Neuronal stem cell (in vitro differentiated cells): Measurements from ENCODE around the gene CDKL4.

Source experiments
- DNase-seq: peaks from one replicate; pipeline ENCODE4 v3.0.0-alpha.2; 2013; ENCODE audit warnings: low spot score
- H2AFZ ChIP-seq: one replicate; pipeline ENCODE4 v1.6.1; 2013; ENCODE audit warnings: mild to moderate bottlenecking, low read length, inconsistent platforms
- H2AK5ac ChIP-seq: 2 replicates; pipeline ENCODE4 v1.6.1; 2013; ENCODE audit warnings: low read depth, mild to moderate bottlenecking, inconsistent platforms, low read length, moderate library complexity, mixed read lengths
- H2BK120ac ChIP-seq: 2 replicates; pipeline ENCODE4 v1.6.1; 2013; ENCODE audit warnings: low read depth, mild to moderate bottlenecking, inconsistent platforms, low read length, moderate library complexity, mixed read lengths
- H2BK12ac ChIP-seq: one replicate; pipeline ENCODE4 v1.6.1; 2013; ENCODE audit warnings: low read length, inconsistent platforms
- H2BK15ac ChIP-seq: 2 replicates; pipeline ENCODE4 v1.6.1; 2013; ENCODE audit warnings: mild to moderate bottlenecking, low read length, inconsistent platforms, mixed read lengths
- H2BK5ac ChIP-seq: one replicate; pipeline ENCODE4 v1.6.1; 2013; ENCODE audit warnings: inconsistent platforms, mild to moderate bottlenecking, low read length, moderate library complexity
- H3K14ac ChIP-seq: one replicate; pipeline ENCODE4 v1.6.1; 2013; ENCODE audit warnings: low read length, inconsistent platforms
- H3K18ac ChIP-seq: 2 replicates; pipeline ENCODE4 v1.6.1; 2013; ENCODE audit warnings: low read length, inconsistent platforms
- H3K23ac ChIP-seq: 2 replicates; pipeline ENCODE4 v1.6.1; 2013; ENCODE audit warnings: low read depth, mild to moderate bottlenecking, mixed read lengths, low read length, inconsistent platforms; ENCODE audit not compliant: poor library complexity
- H3K27ac ChIP-seq: replicated peaks from 3 replicates; pipeline ENCODE4 v1.5.1; 2013; ENCODE audit warnings: low read length, inconsistent platforms
- H3K27me3 ChIP-seq, 3 experiments: 2 replicates each; pipeline ENCODE4 v1.6.1; 2013; ENCODE audit warnings: low read length in 3 of 3, mild to moderate bottlenecking in 2 of 3, inconsistent platforms in 1 of 3, low read depth in 1 of 3, mixed read lengths in 1 of 3, moderate library complexity in 1 of 3; ENCODE audit not compliant: control insufficient read depth in 3 of 3, insufficient read depth in 3 of 3
- H3K36me3 ChIP-seq, 2 donors: replicated peaks in 1 of 2; 2 replicates each; pipeline ENCODE4 v1.6.1; 2013; ENCODE audit warnings: low read length in 2 of 2; ENCODE audit not compliant: control insufficient read depth in 2 of 2, insufficient read depth in 2 of 2
- H3K4ac ChIP-seq: 2 replicates; pipeline ENCODE4 v1.6.1; 2013; ENCODE audit warnings: inconsistent platforms, mild to moderate bottlenecking, low read length, moderate library complexity
- H3K4me1 ChIP-seq, 2 donors: 1 replicate in 1 of 2; 2 replicates in 1 of 2; pipeline ENCODE4 v1.6.1; 2013; ENCODE audit warnings: low read length in 2 of 2, low read depth in 1 of 2; ENCODE audit not compliant: control insufficient read depth in 2 of 2, insufficient read depth in 1 of 2
- H3K4me2 ChIP-seq: one replicate; pipeline ENCODE4 v1.6.1; 2013; ENCODE audit warnings: mild to moderate bottlenecking, low read length, inconsistent platforms; ENCODE audit not compliant: insufficient read depth, poor library complexity, severe bottlenecking
- H3K4me3 ChIP-seq, 2 donors: 2 replicates each; pipeline ENCODE4 v1.5.1; 2013; ENCODE audit warnings: low read length in 2 of 2, mild to moderate bottlenecking in 2 of 2, inconsistent platforms in 1 of 2, moderate library complexity in 1 of 2
- H3K79me1 ChIP-seq: one replicate; pipeline ENCODE4 v1.6.1; 2013; ENCODE audit warnings: low read depth, mild to moderate bottlenecking, inconsistent platforms, low read length, moderate library complexity
- H3K9ac ChIP-seq: one replicate; pipeline ENCODE4 v1.6.1; 2013; ENCODE audit warnings: mild to moderate bottlenecking, low read depth, low read length, inconsistent platforms; ENCODE audit not compliant: poor library complexity
- H3K9me3 ChIP-seq, 2 donors: replicated peaks in 1 of 2; 2 replicates each; pipeline versions ENCODE3 to v1.6.1; 2013; ENCODE audit warnings: low read length in 2 of 2, mild to moderate bottlenecking in 2 of 2, inconsistent platforms in 1 of 2, low read depth in 1 of 2, mixed read lengths in 1 of 2, moderate library complexity in 1 of 2; ENCODE audit not compliant: control insufficient read depth in 2 of 2, insufficient read depth in 1 of 2
- H4K8ac ChIP-seq: one replicate; pipeline ENCODE4 v1.6.1; 2013; ENCODE audit warnings: low read depth, mild to moderate bottlenecking, inconsistent platforms, low read length, moderate library complexity
- H4K91ac ChIP-seq: one replicate; pipeline ENCODE4 v1.6.1; 2013; ENCODE audit warnings: low read length, low read depth, mild to moderate bottlenecking, inconsistent platforms; ENCODE audit not compliant: poor library complexity
- WGBS, 2 donors: extraction: QIAGEN DNeasy Blood & Tissue Kit; methylation state at CpG; one replicate each; pipeline ENCODE4 v1.1.7; 2013; ENCODE audit warnings: missing lambda C conversion rate in 2 of 2, mixed read lengths in 1 of 2; ENCODE audit not compliant: insufficient read length in 2 of 2, insufficient replicate concordance in 1 of 2; ENCODE audit errors: extremely low coverage in 2 of 2; 5-methylcytosine and 5-hydroxymethylcytosine counted together

CDKL4 gene

DNA sequence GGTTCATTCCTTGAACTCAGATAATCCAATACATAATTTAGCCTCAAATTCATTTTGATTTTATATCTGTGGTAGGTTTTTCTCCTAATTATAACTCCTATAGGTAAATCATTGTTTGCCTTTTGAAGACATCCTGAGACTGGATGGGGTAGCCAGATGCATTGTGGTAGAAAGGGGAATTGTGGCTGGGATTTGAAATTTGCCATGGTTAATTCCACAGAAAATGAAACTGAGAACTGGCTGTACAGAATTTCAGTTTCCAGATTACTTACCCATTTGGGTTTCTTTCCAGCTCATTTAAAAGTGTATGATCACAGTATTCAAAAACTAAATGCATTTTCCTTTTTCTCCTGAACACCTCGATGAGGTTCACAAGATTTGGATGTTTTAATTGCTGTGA, 18.2 kb downstream of the CDKL4 start:
- no peak for DNase-seq
- H3K9me3 ChIP-seq, result no peaks in the 10 kb centered on the region
- no peaks in the 10 kb centered on the region for H3K79me1 ChIP-seq
- no peaks in the 10 kb centered on the region for H3K36me3 ChIP-seq
- no peak overlapping the region for H2BK12ac ChIP-seq
- WGBS, 2 donors, result no CpG with 5 or more reads among the region's 1 CpG
- no peak overlapping the region for H4K8ac ChIP-seq
- no peak overlapping the region for H3K4ac ChIP-seq
- no peak overlapping the region for H3K23ac ChIP-seq
- peaks cover 0 to 2% of the 10 kb centered on the region in 2 donors for H3K4me1 ChIP-seq
- H4K91ac ChIP-seq, result no peak overlapping the region
- no peak overlapping the region for H2BK5ac ChIP-seq
- no peak overlapping the region for H3K4me3 ChIP-seq
- no peaks in the 10 kb centered on the region for H3K27me3 ChIP-seq
- H3K14ac ChIP-seq, result no peak overlapping the region
- no peak overlapping the region for H3K18ac ChIP-seq
- no peak overlapping the region for H2BK120ac ChIP-seq
- H2AFZ ChIP-seq, result no peak overlapping the region
- H3K27ac ChIP-seq, result no peak overlapping the region
- no peak overlapping the region for H3K9ac ChIP-seq
- no peak overlapping the region for H2BK15ac ChIP-seq
- no peak overlapping the region for H3K4me2 ChIP-seq
- no peak overlapping the region for H2AK5ac ChIP-seq

- Histone ChIP-seq H3K9me3 (no peaks in the 10 kb centered on the region), H3K14ac (no peak overlapping the region)
- WGBS, 2 donors, result no CpG with 5 or more reads among the region's 1 CpG
These were observed 19.9 kb downstream of the CDKL4 start for GRCh38 chr2:39223909-39224308.

GRCh38 chr2:39221459-39221858, 22.3 kb downstream of the CDKL4 start:
- H2BK5ac ChIP-seq, result no peak overlapping the region
- no peaks in the 10 kb centered on the region for H3K36me3 ChIP-seq
- H2AK5ac ChIP-seq, result no peak overlapping the region
- no peak overlapping the region for H4K8ac ChIP-seq
- H3K23ac ChIP-seq, result no peak overlapping the region
- H3K9me3 ChIP-seq, result no peaks in the 10 kb centered on the region
- no CpG with 5 or more reads among the region's 3 CpGs for WGBS, 2 donors
- H3K14ac ChIP-seq, result no peak overlapping the region
- H3K4me1 ChIP-seq, result peaks cover 0 to 2% of the 10 kb centered on the region in 2 donors
- H2BK15ac ChIP-seq, result no peak overlapping the region
- H3K27me3 ChIP-seq, result no peaks in the 10 kb centered on the region
- no peak overlapping the region for H3K4ac ChIP-seq
- no peak overlapping the region for H2BK120ac ChIP-seq
- no peak overlapping the region for H2AFZ ChIP-seq
- no peak for DNase-seq
- no peak overlapping the region for H3K27ac ChIP-seq
- H3K4me2 ChIP-seq, result no peak overlapping the region
- no peaks in the 10 kb centered on the region for H3K79me1 ChIP-seq
- no peak overlapping the region for H3K18ac ChIP-seq
- H4K91ac ChIP-seq, result no peak overlapping the region
- H3K4me3 ChIP-seq, result no peak overlapping the region
- no peak overlapping the region for H3K9ac ChIP-seq
- no peak overlapping the region for H2BK12ac ChIP-seq

More at GRCh38 chr2:39223909-39224308, 19.9 kb downstream of the CDKL4 start:
- no peak for DNase-seq
- no peak overlapping the region for H2BK120ac ChIP-seq
- no peak overlapping the region for H2AK5ac ChIP-seq
- no peak overlapping the region for H4K8ac ChIP-seq
- H3K9ac ChIP-seq, result no peak overlapping the region
- H2AFZ ChIP-seq, result no peak overlapping the region
- no peak overlapping the region for H3K18ac ChIP-seq
- no peaks in the 10 kb centered on the region for H3K27me3 ChIP-seq
- no peak overlapping the region for H3K4ac ChIP-seq
- H3K27ac ChIP-seq, result no peak overlapping the region
- peaks cover 0 to 4% of the 10 kb centered on the region in 2 donors for H3K4me1 ChIP-seq
- H4K91ac ChIP-seq, result no peak overlapping the region
- no peak overlapping the region for H3K4me3 ChIP-seq
- H2BK5ac ChIP-seq, result no peak overlapping the region
- no peak overlapping the region for H3K4me2 ChIP-seq
- no peak overlapping the region for H3K23ac ChIP-seq
- no peak overlapping the region for H2BK12ac ChIP-seq
- H3K36me3 ChIP-seq, result no peaks in the 10 kb centered on the region
- H3K79me1 ChIP-seq, result no peaks in the 10 kb centered on the region
- no peak overlapping the region for H2BK15ac ChIP-seq

DNA sequence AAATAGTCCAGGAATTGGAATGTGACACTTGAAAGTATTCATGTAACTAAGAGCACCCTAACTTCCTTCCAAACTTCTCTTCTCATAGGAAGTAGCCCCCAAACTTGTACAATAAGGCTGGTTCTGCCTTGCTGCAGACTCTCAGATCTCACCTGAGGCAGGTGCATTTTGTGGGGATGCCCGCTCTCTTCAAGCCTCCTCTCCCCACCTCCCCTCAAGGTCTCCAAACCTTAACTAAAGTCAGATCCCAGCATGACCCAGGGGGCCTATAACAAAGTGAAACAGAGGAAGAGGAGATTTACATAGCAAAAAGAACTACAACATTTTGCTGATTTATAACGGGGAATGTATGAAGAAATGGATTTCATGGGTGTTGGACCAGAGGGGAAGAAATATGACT, 23.6 kb downstream of the CDKL4 start:
- Histone ChIP-seq H4K91ac (no peak overlapping the region), H3K27ac (no peak overlapping the region), H3K14ac (no peak overlapping the region), H2BK12ac (no peak overlapping the region), H3K9me3 (no peaks in the 10 kb centered on the region), H2AFZ (no peak overlapping the region), H3K18ac (no peak overlapping the region), H2AK5ac (no peak overlapping the region), H3K9ac (no peak overlapping the region), H2BK5ac (no peak overlapping the region), H3K4me1 (peaks cover 0 to 2% of the 10 kb centered on the region in 2 donors), H2BK15ac (no peak overlapping the region), H4K8ac (no peak overlapping the region), H3K4me3 (no peak overlapping the region), H3K4ac (no peak overlapping the region), H3K79me1 (no peaks in the 10 kb centered on the region), H3K27me3 (no peaks in the 10 kb centered on the region), H3K4me2 (peak overlapping the region; percentile 18), H3K36me3 (no peaks in the 10 kb centered on the region), H3K23ac (no peak overlapping the region), H2BK120ac (no peak overlapping the region)
- no CpG with 5 or more reads among the region's 2 CpGs for WGBS, 2 donors
- no peak for DNase-seq
